Activated CD8-positive, alpha-beta T cell treated with anti-CD3 and anti-CD28 coated beads for 36 hours (primary cell): ENCODE measurements around the gene PRKCE. TPM values are rescaled to one million over a fixed set of nuclear protein-coding genes. Genes with fewer than 3 reads are reported as not detected.

Experiments
- ATAC-seq: fragments of 200-7000 bp; cut with Tn5 transposase; one replicate; pipeline ENCODE4 v1.10.0; 2021; ENCODE audit warnings: mild to moderate bottlenecking, moderate library complexity
- CTCF ChIA-PET: fragments of 350-600 bp; sonication (Branson Sonifier 250); formaldehyde crosslinking; loops from one replicate; lab custom pipeline; 2021; ENCODE audit warnings: antibody characterized with exemption; lab: Charles Lee
- POLR2A ChIA-PET: fragments of 350-600 bp; sonication (Branson Sonifier 250); formaldehyde crosslinking; loops from one replicate; lab custom pipeline; 2021; ENCODE audit warnings: antibody characterized with exemption; lab: Charles Lee
- DNase-seq: peaks from one replicate; pipeline ENCODE4 v3.0.0-alpha.2; 2020
- H3K27ac Mint-ChIP-seq: one replicate; pipeline ENCODE4 v1.8.0; 2021; ENCODE audit warnings: mild to moderate bottlenecking, mixed read lengths
- H3K27me3 Mint-ChIP-seq: one replicate; pipeline ENCODE4 v1.8.0; 2021; ENCODE audit warnings: mixed read lengths
- H3K36me3 Mint-ChIP-seq: one replicate; pipeline ENCODE4 v1.8.0; 2021; ENCODE audit warnings: low read depth, mixed read lengths
- H3K4me1 Mint-ChIP-seq: one replicate; pipeline ENCODE4 v1.8.0; 2021; ENCODE audit warnings: low read depth, mixed read lengths
- H3K4me3 Mint-ChIP-seq: one replicate; pipeline ENCODE4 v1.8.0; 2021; ENCODE audit warnings: mild to moderate bottlenecking, moderate library complexity, mixed read lengths
- H3K9me3 Mint-ChIP-seq: one replicate; pipeline ENCODE4 v1.8.0; 2021; ENCODE audit warnings: mixed read lengths
- CTCF ChIP-seq: fragments of 200-600 bp; IDR thresholded peaks from one replicate; pipeline ENCODE4 v1.8.0; 2022; ENCODE audit warnings: antibody characterized with exemption, mild to moderate bottlenecking
- intact Hi-C: fragments of 100-400 bp; cut with micrococcal nuclease; formaldehyde crosslinking; loops from one replicate; pipeline ENCODE4 v1.10.0; 2022
- total RNA-seq, 2 experiments: library from RNA; stranded (reverse); gene quantifications; one replicate each; pipeline ENCODE4 v1.2.3, GENCODE V29; 2021

Gene PRKCE
- total RNA-seq, 2 experiments from 2014 or later: 11.5 to 11.9 TPM

- no peak for DNase-seq
- no peak for TF ChIP-seq CTCF
- CTCF ChIA-PET: no interaction called here
- Mint-ChIP-seq H3K4me1 (no peaks in the 10 kb centered on the region), H3K27ac (no peak overlapping the region), H3K27me3 (no peaks in the 10 kb centered on the region), H3K9me3 (no peaks in the 10 kb centered on the region), H3K36me3 (no peaks in the 10 kb centered on the region), H3K4me3 (no peak overlapping the region)
- no peak for ATAC-seq
- intact Hi-C loops: no loop called here
- POLR2A ChIA-PET: interaction anchor here (0.6 kb wide), 1 partner anchor 10 kb away, joined by 3 read pairs; no protein-coding TSS in a partner anchor
Measured at GRCh38 chr2:45984366-45984765, 332.9 kb downstream of the PRKCE start.

- Mint-ChIP-seq H3K36me3 (no peaks in the 10 kb centered on the region), H3K4me1 (no peaks in the 10 kb centered on the region), H3K27me3 (no peaks in the 10 kb centered on the region), H3K27ac (no peak overlapping the region), H3K9me3 (no peaks in the 10 kb centered on the region), H3K4me3 (no peak overlapping the region)
- no peak for TF ChIP-seq CTCF
- no peak for ATAC-seq
- POLR2A ChIA-PET: no interaction called here
- no peak for DNase-seq
- CTCF ChIA-PET: no interaction called here
- intact Hi-C loops: no loop called here
Measured at GRCh38 chr2:45984896-45985473, 333.5 kb downstream of the PRKCE start.

- TF ChIP-seq CTCF: no peak
- intact Hi-C loops: no loop called here
- no peaks in the 10 kb centered on the region for H3K36me3 Mint-ChIP-seq
- no peak for DNase-seq
- H3K4me3 Mint-ChIP-seq: no peak overlapping the region
- CTCF ChIA-PET: no interaction called here
- H3K27ac Mint-ChIP-seq: no peak overlapping the region
- no peaks in the 10 kb centered on the region for H3K4me1 Mint-ChIP-seq
- ATAC-seq: no peak
- H3K9me3 Mint-ChIP-seq: no peaks in the 10 kb centered on the region
- H3K27me3 Mint-ChIP-seq: no peaks in the 10 kb centered on the region
- POLR2A ChIA-PET: no interaction called here
Measured at GRCh38 chr2:45986509-45986908, 335.0 kb downstream of the PRKCE start.

GRCh38 chr2:45987856-45988255 lies 336.4 kb downstream of the PRKCE start:
- POLR2A ChIA-PET: no interaction called here
- no peaks in the 10 kb centered on the region for H3K36me3 Mint-ChIP-seq
- TF ChIP-seq CTCF: no peak
- CTCF ChIA-PET: no interaction called here
- H3K9me3 Mint-ChIP-seq: no peaks in the 10 kb centered on the region
- no peak for ATAC-seq
- no peaks in the 10 kb centered on the region for H3K27me3 Mint-ChIP-seq
- DNase-seq: no peak
- intact Hi-C loops: no loop called here
- H3K4me1 Mint-ChIP-seq: no peaks in the 10 kb centered on the region
- H3K27ac Mint-ChIP-seq: no peak overlapping the region
- no peak overlapping the region for H3K4me3 Mint-ChIP-seq

GRCh38 chr2:45988879-45989278 lies 337.4 kb downstream of the PRKCE start:
- H3K36me3 Mint-ChIP-seq: no peaks in the 10 kb centered on the region
- TF ChIP-seq CTCF: no peak
- no peaks in the 10 kb centered on the region for H3K27me3 Mint-ChIP-seq
- no peak overlapping the region for H3K27ac Mint-ChIP-seq
- H3K4me3 Mint-ChIP-seq: no peak overlapping the region
- CTCF ChIA-PET: interaction anchor here (0.9 to 1.0 kb wide), 2 partner anchors 22 to 74 kb away, joined by 4 to 5 read pairs; no protein-coding TSS in a partner anchor
- H3K9me3 Mint-ChIP-seq: no peaks in the 10 kb centered on the region
- H3K4me1 Mint-ChIP-seq: peaks cover 4% of the 10 kb centered on the region
- no peak for ATAC-seq
- POLR2A ChIA-PET: no interaction called here
- intact Hi-C loops: no loop called here
- no peak for DNase-seq
